GM12873 (cell line): Measurements from ENCODE around the gene RAB3GAP1.

ENCODE experiments used
- CTCF ChIP-seq: IDR thresholded peaks from 2 replicates; pipeline ENCODE4 v1.5.1; 2012; ENCODE audit warnings: low read depth, mild to moderate bottlenecking, moderate library complexity, low read length, control low read depth; ENCODE audit not compliant: insufficient read depth; ENCODE audit errors: missing control alignments

RAB3GAP1 gene

DNA sequence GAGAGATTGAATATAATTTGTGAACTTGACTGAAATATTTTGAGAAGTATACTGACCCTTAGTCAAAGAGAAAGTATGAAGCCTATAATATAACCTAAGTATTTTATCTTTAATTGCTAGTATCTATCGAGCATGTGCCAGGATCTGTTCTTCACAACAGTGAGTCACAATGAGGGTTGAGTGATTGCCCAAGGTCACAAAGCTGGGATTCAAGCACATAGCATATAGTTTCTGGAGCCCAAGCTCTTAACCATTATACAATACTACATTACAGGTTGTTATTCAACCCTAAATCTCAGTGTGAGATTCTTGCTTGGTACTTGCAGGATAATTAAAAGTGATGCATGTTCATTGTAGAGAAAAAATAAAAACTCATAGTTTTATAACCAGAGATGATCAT lies 97.2 kb downstream of the RAB3GAP1 start:
- TF ChIP-seq CTCF = no peak

- no peak for TF ChIP-seq CTCF
Measured at GRCh38 chr2:135150725-135151124, 98.6 kb downstream of the RAB3GAP1 start.

GRCh38 chr2:135151615-135152014 lies 99.5 kb downstream of the RAB3GAP1 start:
- TF ChIP-seq CTCF = no peak

DNA sequence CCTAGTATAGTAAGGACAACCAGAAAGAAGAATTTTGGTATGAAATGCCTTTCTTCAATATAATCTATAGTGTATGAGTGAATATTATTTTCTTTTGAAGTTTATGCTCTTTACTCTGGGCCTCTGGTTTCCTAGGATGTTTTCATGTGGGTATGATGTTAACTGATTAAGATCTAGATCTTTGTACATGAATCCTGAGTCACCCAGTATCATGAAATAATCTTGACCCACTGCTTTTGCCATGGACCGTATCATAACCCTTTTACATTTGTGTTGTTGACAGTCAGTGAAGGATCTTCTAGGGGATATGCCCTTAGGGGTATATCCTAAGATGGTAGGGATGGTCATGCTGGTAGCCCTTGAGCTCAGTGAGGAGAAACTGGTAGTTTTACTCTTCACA lies 100.3 kb downstream of the RAB3GAP1 start:
- no peak for TF ChIP-seq CTCF

DNA sequence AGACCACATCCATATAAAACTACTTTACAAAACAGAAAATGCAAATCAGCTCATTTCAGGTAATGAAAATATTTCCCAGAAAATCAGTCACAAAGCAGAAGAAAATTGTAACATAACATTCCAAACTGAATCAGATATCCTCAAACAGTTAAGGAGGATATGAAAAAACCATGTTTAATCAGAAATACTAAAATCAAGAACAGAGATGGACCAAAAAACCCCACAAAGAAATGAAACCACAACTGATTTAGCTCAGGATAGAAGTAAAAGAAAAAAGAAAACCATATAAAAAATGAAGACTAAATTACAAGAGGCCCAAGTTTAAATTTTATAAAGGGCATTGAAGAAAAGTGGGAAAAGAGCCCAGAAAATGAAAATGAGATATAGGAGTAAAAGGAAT lies 102.9 kb downstream of the RAB3GAP1 start:
- no peak for TF ChIP-seq CTCF

GRCh38 chr2:135157856-135158255 lies 105.8 kb downstream of the RAB3GAP1 start:
- no peak for TF ChIP-seq CTCF

DNA sequence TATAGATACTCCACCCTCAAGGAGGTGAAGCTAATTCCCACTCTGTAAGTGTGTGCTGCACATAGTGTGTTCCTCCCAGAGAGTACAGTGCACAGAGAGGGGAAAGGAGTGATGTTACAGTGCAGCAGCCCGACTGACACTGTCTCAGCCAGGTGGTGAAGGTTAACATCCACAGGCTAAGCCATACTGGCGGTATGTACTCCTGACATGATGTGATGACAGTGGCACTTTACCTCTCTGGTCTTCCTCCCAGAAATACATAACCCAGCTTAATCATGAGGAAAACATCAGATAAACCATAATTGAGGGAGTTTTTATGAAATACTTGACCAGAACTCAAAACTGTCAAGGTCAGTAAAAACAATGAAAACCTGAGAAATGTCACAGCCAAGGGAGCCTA lies 107.1 kb downstream of the RAB3GAP1 start:
- TF ChIP-seq CTCF = no peak
